HEK293 (cell line): ENCODE data around the gene SPX.

Experiments
- CTCF ChIA-PET: fragments of 350-600 bp; formaldehyde crosslinking; extraction: SDS; loops from one replicate; lab custom pipeline; 2021; ENCODE audit warnings: antibody characterized with exemption; lab: Yijun Ruan, JAX
- POLR2A ChIA-PET: fragments of 300-600 bp; formaldehyde crosslinking; extraction: SDS; loops from one replicate; lab custom pipeline; 2020; ENCODE audit warnings: antibody characterized with exemption, inconsistent platforms; lab: Yijun Ruan, JAX
- H3K27ac ChIP-seq: fragments of 200-500 bp; sonication (Bioruptor generic); 2 replicates; pipeline ENCODE4 v1.5.1; 2014; ENCODE audit warnings: low read depth, low read length, control low read depth, inconsistent platforms; ENCODE audit errors: extremely low read depth
- H3K36me3 ChIP-seq, 2 experiments: fragments of 200-500 bp in 1 of 2; sonication (Bioruptor generic) in 1 of 2; 1 replicate in 1 of 2; 2 replicates in 1 of 2; pipeline ENCODE4 v1.5.1; 2014 to 2017; ENCODE audit warnings: inconsistent platforms in 2 of 2, low read length in 2 of 2; ENCODE audit not compliant: control insufficient read depth in 2 of 2, insufficient read depth in 1 of 2
- H3K4me1 ChIP-seq: fragments of 200-500 bp; sonication (Bioruptor generic); 2 replicates; pipeline ENCODE4 v1.5.1; 2014; ENCODE audit warnings: mild to moderate bottlenecking, low read length, inconsistent platforms; ENCODE audit not compliant: control insufficient read depth, insufficient read depth
- H3K4me3 ChIP-seq: 2 replicates; pipeline ENCODE4 v1.5.1; 2011; ENCODE audit warnings: low read depth, mild to moderate bottlenecking, control low read depth, low read length, moderate library complexity
- H3K9me3 ChIP-seq: fragments of 200-500 bp; sonication (Bioruptor generic); 2 replicates; pipeline ENCODE4 v1.5.1; 2014; ENCODE audit warnings: low read depth, low read length, inconsistent platforms; ENCODE audit not compliant: control insufficient read depth, insufficient read depth
- FEZF1 ChIP-seq: fragments of 450-650 bp; formaldehyde crosslinking; IDR thresholded peaks from 2 replicates; pipeline ENCODE4 v1.5.1; 2016; ENCODE audit warnings: missing biosample characterization, missing genetic modification characterization
- HOXA7 ChIP-seq: sonication (generic); formaldehyde crosslinking; IDR thresholded peaks from 2 replicates; pipeline ENCODE4 v1.8.1; 2022; ENCODE audit warnings: missing genetic modification reagents, borderline replicate concordance
- MZF1 ChIP-seq: fragments of 450-650 bp; formaldehyde crosslinking; IDR thresholded peaks from 2 replicates; pipeline ENCODE4 v1.5.1; 2017; ENCODE audit warnings: missing biosample characterization, missing genetic modification characterization, borderline replicate concordance
- REPIN1 ChIP-seq: fragments of 450-650 bp; formaldehyde crosslinking; IDR thresholded peaks from 2 replicates; pipeline ENCODE4 v1.5.1; 2017; ENCODE audit warnings: missing biosample characterization, missing genetic modification characterization, low read depth
- SCRT2 ChIP-seq: fragments of 450-650 bp; formaldehyde crosslinking; IDR thresholded peaks from 2 replicates; pipeline ENCODE4 v1.5.1; 2016; ENCODE audit warnings: missing biosample characterization, missing genetic modification characterization
- ZNF148 ChIP-seq: fragments of 450-650 bp; formaldehyde crosslinking; IDR thresholded peaks from 2 replicates; pipeline ENCODE4 v1.5.0; 2017; ENCODE audit warnings: missing biosample characterization, missing genetic modification characterization, borderline replicate concordance
- ZNF23 ChIP-seq: fragments of 450-650 bp; formaldehyde crosslinking; IDR thresholded peaks from 2 replicates; pipeline ENCODE4 v1.5.1; 2016; ENCODE audit warnings: missing biosample characterization, missing genetic modification characterization, borderline replicate concordance
- ZNF302 ChIP-seq: fragments of 450-650 bp; formaldehyde crosslinking; IDR thresholded peaks from 2 replicates; pipeline ENCODE4 v1.5.1; 2016; ENCODE audit warnings: missing biosample characterization, missing genetic modification characterization, low read depth
- ZNF473 ChIP-seq: fragments of 450-650 bp; formaldehyde crosslinking; IDR thresholded peaks from 2 replicates; pipeline ENCODE4 v1.5.1; 2017; ENCODE audit warnings: missing biosample characterization, missing genetic modification characterization
- ZNF510 ChIP-seq: fragments of 450-650 bp; formaldehyde crosslinking; IDR thresholded peaks from 2 replicates; pipeline ENCODE4 v1.5.1; 2018; ENCODE audit warnings: mild to moderate bottlenecking, missing genetic modification characterization, missing biosample characterization; ENCODE audit not compliant: insufficient replicate concordance
- ZNF621 ChIP-seq: fragments of 450-650 bp; formaldehyde crosslinking; IDR thresholded peaks from 2 replicates; pipeline ENCODE4 v1.5.1; 2017; ENCODE audit warnings: missing biosample characterization, missing genetic modification characterization
- ZNF639 ChIP-seq: fragments of 450-650 bp; formaldehyde crosslinking; IDR thresholded peaks from 2 replicates; pipeline ENCODE4 v1.5.1; 2016; ENCODE audit warnings: missing biosample characterization, missing genetic modification characterization
- ZNF785 ChIP-seq: fragments of 450-650 bp; formaldehyde crosslinking; IDR thresholded peaks from 2 replicates; pipeline ENCODE4 v1.5.1; 2016; ENCODE audit warnings: missing biosample characterization, missing genetic modification characterization
- ZNF830 ChIP-seq: fragments of 450-650 bp; IDR thresholded peaks from 2 replicates; pipeline ENCODE4 v1.5.0; 2018; ENCODE audit warnings: missing biosample characterization, missing genetic modification characterization, low read depth, mild to moderate bottlenecking, moderate library complexity
- ZXDB ChIP-seq: fragments of 450-650 bp; formaldehyde crosslinking; IDR thresholded peaks from 2 replicates; pipeline ENCODE4 v1.5.1; 2016; ENCODE audit warnings: missing biosample characterization, missing genetic modification characterization
- TF ChIP-seq, protein P1 (sequence below): fragments of 450-650 bp; formaldehyde crosslinking; IDR thresholded peaks from 2 replicates; pipeline ENCODE4 v1.5.1; 2016; ENCODE audit warnings: missing biosample characterization, missing genetic modification characterization
- TF ChIP-seq, protein P2 (sequence below): fragments of 450-650 bp; formaldehyde crosslinking; IDR thresholded peaks from 2 replicates; pipeline ENCODE4 v1.5.1; 2017; ENCODE audit warnings: missing biosample characterization, missing genetic modification characterization

The SPX gene

DNA sequence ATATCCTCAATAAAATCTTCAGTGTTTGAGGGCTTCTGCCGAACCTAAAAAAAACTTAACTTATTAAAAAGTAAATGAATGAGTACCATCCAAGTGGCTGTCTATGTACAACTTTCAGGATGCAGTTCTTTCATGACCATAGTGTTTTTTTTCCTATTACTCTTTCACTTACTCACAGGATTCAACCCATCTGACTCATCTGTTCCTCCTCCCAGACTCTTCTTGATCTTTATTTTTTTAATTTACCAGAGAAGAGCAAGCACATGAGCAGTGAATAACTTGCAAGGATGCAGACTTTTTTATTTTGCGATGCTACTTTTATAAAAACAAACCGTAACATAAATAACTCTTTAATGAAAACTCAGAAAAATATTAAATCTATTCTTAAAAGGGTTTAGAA, 49.1 kb upstream of the SPX start (continued):
- TF ChIP-seq, protein P1, sequence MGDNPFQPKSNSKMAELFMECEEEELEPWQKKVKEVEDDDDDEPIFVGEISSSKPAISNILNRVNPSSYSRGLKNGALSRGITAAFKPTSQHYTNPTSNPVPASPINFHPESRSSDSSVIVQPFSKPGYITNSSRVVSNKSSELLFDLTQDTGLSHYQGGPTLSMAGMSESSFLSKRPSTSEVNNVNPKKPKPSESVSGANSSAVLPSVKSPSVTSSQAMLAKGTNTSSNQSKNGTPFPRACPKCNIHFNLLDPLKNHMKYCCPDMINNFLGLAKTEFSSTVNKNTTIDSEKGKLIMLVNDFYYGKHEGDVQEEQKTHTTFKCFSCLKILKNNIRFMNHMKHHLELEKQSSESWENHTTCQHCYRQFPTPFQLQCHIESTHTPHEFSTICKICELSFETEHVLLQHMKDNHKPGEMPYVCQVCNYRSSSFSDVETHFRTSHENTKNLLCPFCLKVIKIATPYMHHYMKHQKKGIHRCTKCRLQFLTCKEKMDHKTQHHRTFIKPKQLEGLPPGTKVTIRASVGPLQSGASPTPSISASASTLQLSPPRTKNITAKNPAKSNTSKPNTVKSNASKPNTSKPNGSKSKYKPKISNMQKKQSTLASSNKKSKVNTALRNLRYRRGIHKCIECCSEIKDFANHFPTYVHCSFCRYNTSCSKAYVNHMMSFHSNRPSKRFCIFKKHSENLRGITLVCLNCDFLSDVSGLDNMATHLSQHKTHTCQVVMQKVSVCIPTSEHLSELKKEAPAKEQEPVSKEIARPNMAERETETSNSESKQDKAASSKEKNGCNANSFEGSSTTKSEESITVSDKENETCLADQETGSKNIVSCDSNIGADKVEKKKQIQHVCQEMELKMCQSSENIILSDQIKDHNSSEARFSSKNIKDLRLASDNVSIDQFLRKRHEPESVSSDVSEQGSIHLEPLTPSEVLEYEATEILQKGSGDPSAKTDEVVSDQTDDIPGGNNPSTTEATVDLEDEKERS (tag by site-specific recombination): no peak
- TF ChIP-seq REPIN1 (no peak), ZNF785 (tag by site-specific recombination) (no peak)

GRCh38 chr12:21478756-21479455, 47.2 kb upstream of the SPX start:
- TF ChIP-seq SCRT2 (tag by site-specific recombination) (no peak), ZNF473 (no peak), ZNF510 (no peak), MZF1 (tag by site-specific recombination) (no peak), HOXA7 (CRISPR knock-in tag) (no peak), ZNF639 (tag by site-specific recombination) (no peak), ZXDB (tag by site-specific recombination) (no peak), ZNF302 (tag by site-specific recombination) (no peak)
- Histone ChIP-seq H3K4me1 (no peaks in the 10 kb centered on the region), H3K4me3 (no peak overlapping the region), H3K27ac (no peak overlapping the region), H3K9me3 (no peaks in the 10 kb centered on the region), H3K36me3 (peaks cover 39 to 77% of the 10 kb centered on the region in 2 experiments)
- ChIA-PET CTCF (interaction anchor here (0.5 to 0.7 kb wide), 2 partner anchors 32 to 111 kb away, joined by 3 read pairs; no protein-coding TSS in a partner anchor), POLR2A (no interaction called here)

DNA sequence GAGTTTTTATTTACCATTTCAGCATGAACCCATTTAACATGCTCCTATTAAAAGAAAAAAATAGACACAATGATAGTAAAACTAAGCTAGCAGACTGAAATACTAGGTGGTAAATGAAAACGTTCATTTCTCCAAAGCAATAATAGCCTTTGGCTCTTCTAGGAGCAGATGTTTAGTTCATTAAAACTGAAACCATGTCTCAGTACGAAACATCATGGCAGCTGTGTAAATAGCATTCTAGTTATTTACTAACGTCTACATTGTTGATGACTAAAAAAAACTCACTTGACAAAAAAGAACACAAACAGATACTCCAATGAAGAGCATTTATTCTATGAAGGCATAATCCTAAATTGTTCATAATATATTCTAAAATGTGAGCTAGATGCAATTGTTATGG, 42.6 kb upstream of the SPX start:
- ChIA-PET POLR2A (no interaction called here), CTCF (interaction anchor here (0.6 kb wide), 1 partner anchor 1152 kb away, joined by 3 read pairs; no protein-coding TSS in a partner anchor)
- Histone ChIP-seq H3K36me3 (peaks cover 34 to 51% of the 10 kb centered on the region in 2 experiments), H3K4me3 (no peak overlapping the region), H3K27ac (no peak overlapping the region), H3K9me3 (no peaks in the 10 kb centered on the region), H3K4me1 (no peaks in the 10 kb centered on the region)
- TF ChIP-seq ZNF148 (tag by site-specific recombination) (no peak), FEZF1 (tag by site-specific recombination) (no peak), ZNF23 (tag by site-specific recombination) (no peak), ZNF621 (tag by site-specific recombination) (no peak), ZNF830 (tag by site-specific recombination) (no peak)
- TF ChIP-seq, protein P2, sequence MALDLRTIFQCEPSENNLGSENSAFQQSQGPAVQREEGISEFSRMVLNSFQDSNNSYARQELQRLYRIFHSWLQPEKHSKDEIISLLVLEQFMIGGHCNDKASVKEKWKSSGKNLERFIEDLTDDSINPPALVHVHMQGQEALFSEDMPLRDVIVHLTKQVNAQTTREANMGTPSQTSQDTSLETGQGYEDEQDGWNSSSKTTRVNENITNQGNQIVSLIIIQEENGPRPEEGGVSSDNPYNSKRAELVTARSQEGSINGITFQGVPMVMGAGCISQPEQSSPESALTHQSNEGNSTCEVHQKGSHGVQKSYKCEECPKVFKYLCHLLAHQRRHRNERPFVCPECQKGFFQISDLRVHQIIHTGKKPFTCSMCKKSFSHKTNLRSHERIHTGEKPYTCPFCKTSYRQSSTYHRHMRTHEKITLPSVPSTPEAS (tag by site-specific recombination): no peak
